DND-41 (cell line): ENCODE data around the gene SETBP1.

ENCODE experiments used
- ATAC-seq: fragments of 200-7000 bp; cut with Tn5 transposase; 3 replicates; pipeline ENCODE4 v1.9.1; 2021; ENCODE audit warnings: low read depth; ENCODE audit not compliant: insufficient read depth
- DNase-seq: peaks from one replicate; pipeline ENCODE4 v3.0.0-alpha.2; 2020
- H2AFZ ChIP-seq: 2 replicates; pipeline ENCODE4 v1.6.0; 2012; ENCODE audit warnings: low read depth, low read length
- H3K27ac ChIP-seq: 2 replicates; pipeline ENCODE4 v1.5.1; 2012; ENCODE audit warnings: low read length, inconsistent platforms
- H3K27me3 ChIP-seq: fragments of 200-600 bp; sonication (generic); 2 replicates; pipeline ENCODE4 v1.6.0; 2012; ENCODE audit warnings: low read length, mild to moderate bottlenecking, inconsistent platforms; ENCODE audit not compliant: insufficient read depth, poor library complexity
- H3K36me3 ChIP-seq: 2 replicates; pipeline ENCODE4 v1.5.1; 2012; ENCODE audit warnings: low read length, inconsistent platforms; ENCODE audit not compliant: insufficient read depth
- H3K4me1 ChIP-seq: 2 replicates; pipeline ENCODE4 v1.5.1; 2012; ENCODE audit warnings: mild to moderate bottlenecking, low read length; ENCODE audit not compliant: insufficient read depth
- H3K4me2 ChIP-seq: 2 replicates; pipeline ENCODE4 v1.6.0; 2012; ENCODE audit warnings: mild to moderate bottlenecking, moderate library complexity, low read length, inconsistent platforms; ENCODE audit not compliant: insufficient read depth
- H3K4me3 ChIP-seq, 2 experiments: fragments of 200-600 bp in 1 of 2; shearing (Covaris generic) in 1 of 2; 2 replicates each; pipeline ENCODE4 v1.5.1; 2012 to 2016; ENCODE audit warnings: inconsistent platforms in 2 of 2, low read length in 2 of 2, mild to moderate bottlenecking in 2 of 2, low read depth in 1 of 2, moderate library complexity in 1 of 2
- H3K79me2 ChIP-seq: 2 replicates; pipeline ENCODE4 v1.6.0; 2012; ENCODE audit warnings: low read length, inconsistent platforms; ENCODE audit not compliant: insufficient read depth
- H3K9ac ChIP-seq: 2 replicates; pipeline ENCODE4 v1.6.0; 2012; ENCODE audit warnings: low read depth, mild to moderate bottlenecking, inconsistent platforms, low read length, moderate library complexity
- H3K9me3 ChIP-seq: 2 replicates; pipeline ENCODE4 v1.5.1; 2012; ENCODE audit warnings: low read length, moderate library complexity, mild to moderate bottlenecking, inconsistent platforms; ENCODE audit not compliant: insufficient read depth, severe bottlenecking
- H4K20me1 ChIP-seq: 2 replicates; pipeline ENCODE4 v1.6.0; 2012; ENCODE audit warnings: low read length; ENCODE audit not compliant: insufficient read depth
- CTCF ChIP-seq: IDR thresholded peaks from 2 replicates; pipeline ENCODE4 v1.5.1; 2012; ENCODE audit warnings: borderline replicate concordance, low read length, moderate library complexity, mild to moderate bottlenecking; ENCODE audit not compliant: poor library complexity, severe bottlenecking; ENCODE audit errors: extremely low read depth
- EZH2 ChIP-seq: IDR thresholded peaks from 3 replicates; pipeline ENCODE4 v1.6.1; 2012; ENCODE audit warnings: borderline replicate concordance, low read depth, mild to moderate bottlenecking, moderate library complexity, low read length, inconsistent platforms; ENCODE audit not compliant: severe bottlenecking

Gene SETBP1

GRCh38 chr18:44748582-44748981 lies 67.9 kb downstream of the SETBP1 start:
- no peaks in the 10 kb centered on the region for H3K9me3 ChIP-seq
- no peak overlapping the region for H2AFZ ChIP-seq
- ATAC-seq: no peak
- no peak overlapping the region for H3K4me2 ChIP-seq
- no peaks in the 10 kb centered on the region for H3K4me1 ChIP-seq
- TF ChIP-seq EZH2: no peak
- no peak for TF ChIP-seq CTCF
- H3K27ac ChIP-seq: no peak overlapping the region
- no peaks in the 10 kb centered on the region for H3K36me3 ChIP-seq
- no peaks in the 10 kb centered on the region for H4K20me1 ChIP-seq
- no peaks in the 10 kb centered on the region for H3K27me3 ChIP-seq
- DNase-seq: no peak
- H3K4me3 ChIP-seq: no peak overlapping the region
- H3K79me2 ChIP-seq: no peaks in the 10 kb centered on the region
- H3K9ac ChIP-seq: no peak overlapping the region

GRCh38 chr18:44750774-44751173 lies 70.1 kb downstream of the SETBP1 start:
- H3K4me3 ChIP-seq: no peak overlapping the region
- H3K9me3 ChIP-seq: no peaks in the 10 kb centered on the region
- H3K27me3 ChIP-seq: no peaks in the 10 kb centered on the region
- H2AFZ ChIP-seq: no peak overlapping the region
- H3K4me2 ChIP-seq: no peak overlapping the region
- ATAC-seq: no peak
- no peaks in the 10 kb centered on the region for H4K20me1 ChIP-seq
- DNase-seq: no peak
- no peaks in the 10 kb centered on the region for H3K4me1 ChIP-seq
- H3K27ac ChIP-seq: no peak overlapping the region
- TF ChIP-seq CTCF (no peak), EZH2 (no peak)
- no peaks in the 10 kb centered on the region for H3K79me2 ChIP-seq
- H3K36me3 ChIP-seq: no peaks in the 10 kb centered on the region
- H3K9ac ChIP-seq: no peak overlapping the region

GRCh38 chr18:44754567-44754966 lies 73.9 kb downstream of the SETBP1 start:
- Histone ChIP-seq H3K9ac (no peak overlapping the region), H3K4me2 (no peak overlapping the region), H3K9me3 (no peaks in the 10 kb centered on the region), H3K4me3 (no peak overlapping the region), H3K4me1 (no peaks in the 10 kb centered on the region), H3K36me3 (no peaks in the 10 kb centered on the region), H4K20me1 (no peaks in the 10 kb centered on the region), H3K27ac (no peak overlapping the region), H3K27me3 (no peaks in the 10 kb centered on the region), H3K79me2 (no peaks in the 10 kb centered on the region), H2AFZ (no peak overlapping the region)
- TF ChIP-seq CTCF (no peak), EZH2 (no peak)
- ATAC-seq (no peak), DNase-seq (no peak)

GRCh38 chr18:44758861-44759631 lies 78.4 kb downstream of the SETBP1 start:
- no peak overlapping the region for H2AFZ ChIP-seq
- H3K27ac ChIP-seq: no peak overlapping the region
- no peaks in the 10 kb centered on the region for H3K79me2 ChIP-seq
- H3K27me3 ChIP-seq: no peaks in the 10 kb centered on the region
- no peaks in the 10 kb centered on the region for H3K9me3 ChIP-seq
- no peaks in the 10 kb centered on the region for H3K36me3 ChIP-seq
- H4K20me1 ChIP-seq: no peaks in the 10 kb centered on the region
- no peak overlapping the region for H3K4me2 ChIP-seq
- no peak overlapping the region for H3K4me3 ChIP-seq
- H3K9ac ChIP-seq: no peak overlapping the region
- H3K4me1 ChIP-seq: no peaks in the 10 kb centered on the region
- no peak for ATAC-seq
- no peak for DNase-seq
- TF ChIP-seq EZH2 (no peak), CTCF (no peak)
